Measurements from ENCODE around the gene BLVRB.

DNA sequence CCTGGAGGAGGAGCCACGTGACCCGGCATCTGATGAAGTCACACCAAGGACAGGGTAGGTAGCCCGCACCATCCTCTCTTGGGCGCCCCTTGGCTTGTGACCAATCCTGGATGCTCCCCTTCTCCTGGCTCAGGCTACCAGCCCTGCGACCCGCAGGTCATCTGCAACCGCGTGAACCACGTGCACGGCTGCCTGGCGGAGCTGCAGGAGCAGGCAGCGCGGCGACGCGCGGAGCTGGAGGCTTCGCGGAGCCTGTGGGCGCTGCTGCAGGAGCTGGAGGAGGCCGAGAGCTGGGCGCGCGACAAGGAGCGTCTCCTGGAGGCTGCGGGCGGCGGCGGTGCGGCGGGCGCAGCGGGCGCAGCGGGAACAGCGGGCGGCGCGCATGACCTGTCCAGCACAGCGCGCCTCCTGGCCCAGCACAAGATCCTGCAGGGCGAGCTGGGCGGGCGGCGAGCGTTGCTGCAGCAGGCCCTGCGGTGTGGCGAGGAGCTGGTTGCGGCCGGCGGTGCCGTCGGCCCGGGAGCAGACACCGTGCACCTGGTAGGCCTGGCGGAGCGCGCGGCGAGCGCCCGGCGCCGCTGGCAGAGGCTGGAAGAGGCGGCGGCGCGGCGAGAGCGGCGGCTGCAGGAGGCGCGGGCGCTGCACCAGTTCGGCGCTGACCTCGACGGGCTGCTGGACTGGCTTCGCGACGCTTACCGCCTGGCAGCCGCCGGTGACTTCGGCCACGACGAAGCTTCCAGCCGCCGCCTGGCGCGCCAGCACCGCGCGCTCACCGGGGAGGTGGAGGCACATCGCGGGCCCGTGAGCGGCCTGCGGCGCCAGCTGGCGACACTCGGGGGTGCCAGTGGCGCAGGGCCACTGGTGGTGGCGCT, 47.2 kb upstream of the BLVRB start:
- TF ChIP-seq, protein P1, sequence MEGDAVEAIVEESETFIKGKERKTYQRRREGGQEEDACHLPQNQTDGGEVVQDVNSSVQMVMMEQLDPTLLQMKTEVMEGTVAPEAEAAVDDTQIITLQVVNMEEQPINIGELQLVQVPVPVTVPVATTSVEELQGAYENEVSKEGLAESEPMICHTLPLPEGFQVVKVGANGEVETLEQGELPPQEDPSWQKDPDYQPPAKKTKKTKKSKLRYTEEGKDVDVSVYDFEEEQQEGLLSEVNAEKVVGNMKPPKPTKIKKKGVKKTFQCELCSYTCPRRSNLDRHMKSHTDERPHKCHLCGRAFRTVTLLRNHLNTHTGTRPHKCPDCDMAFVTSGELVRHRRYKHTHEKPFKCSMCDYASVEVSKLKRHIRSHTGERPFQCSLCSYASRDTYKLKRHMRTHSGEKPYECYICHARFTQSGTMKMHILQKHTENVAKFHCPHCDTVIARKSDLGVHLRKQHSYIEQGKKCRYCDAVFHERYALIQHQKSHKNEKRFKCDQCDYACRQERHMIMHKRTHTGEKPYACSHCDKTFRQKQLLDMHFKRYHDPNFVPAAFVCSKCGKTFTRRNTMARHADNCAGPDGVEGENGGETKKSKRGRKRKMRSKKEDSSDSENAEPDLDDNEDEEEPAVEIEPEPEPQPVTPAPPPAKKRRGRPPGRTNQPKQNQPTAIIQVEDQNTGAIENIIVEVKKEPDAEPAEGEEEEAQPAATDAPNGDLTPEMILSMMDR (IDR thresholded peaks at IDR 0.05), result no peak
- no peak for TF ChIP-seq EP300 (IDR thresholded peaks at IDR 0.05)

Measured in gastroesophageal sphincter (tissue), 3 donors.